IPS-11a (cell line): ENCODE measurements around the gene NDUFS7.
A peak's percentile ranks its signal among the peaks of the same experiment; 100 is the strongest.

Experiments
- H3K4me3 ChIP-seq: one replicate; pipeline ENCODE4 v1.5.1; 2013; ENCODE audit warnings: low read depth, low read length, control low read depth

The NDUFS7 gene

GRCh38 chr19:1364070-1364704 is 19.5 kb upstream of the NDUFS7 start:
- H3K4me3 ChIP-seq: no peak overlapping the region

DNA sequence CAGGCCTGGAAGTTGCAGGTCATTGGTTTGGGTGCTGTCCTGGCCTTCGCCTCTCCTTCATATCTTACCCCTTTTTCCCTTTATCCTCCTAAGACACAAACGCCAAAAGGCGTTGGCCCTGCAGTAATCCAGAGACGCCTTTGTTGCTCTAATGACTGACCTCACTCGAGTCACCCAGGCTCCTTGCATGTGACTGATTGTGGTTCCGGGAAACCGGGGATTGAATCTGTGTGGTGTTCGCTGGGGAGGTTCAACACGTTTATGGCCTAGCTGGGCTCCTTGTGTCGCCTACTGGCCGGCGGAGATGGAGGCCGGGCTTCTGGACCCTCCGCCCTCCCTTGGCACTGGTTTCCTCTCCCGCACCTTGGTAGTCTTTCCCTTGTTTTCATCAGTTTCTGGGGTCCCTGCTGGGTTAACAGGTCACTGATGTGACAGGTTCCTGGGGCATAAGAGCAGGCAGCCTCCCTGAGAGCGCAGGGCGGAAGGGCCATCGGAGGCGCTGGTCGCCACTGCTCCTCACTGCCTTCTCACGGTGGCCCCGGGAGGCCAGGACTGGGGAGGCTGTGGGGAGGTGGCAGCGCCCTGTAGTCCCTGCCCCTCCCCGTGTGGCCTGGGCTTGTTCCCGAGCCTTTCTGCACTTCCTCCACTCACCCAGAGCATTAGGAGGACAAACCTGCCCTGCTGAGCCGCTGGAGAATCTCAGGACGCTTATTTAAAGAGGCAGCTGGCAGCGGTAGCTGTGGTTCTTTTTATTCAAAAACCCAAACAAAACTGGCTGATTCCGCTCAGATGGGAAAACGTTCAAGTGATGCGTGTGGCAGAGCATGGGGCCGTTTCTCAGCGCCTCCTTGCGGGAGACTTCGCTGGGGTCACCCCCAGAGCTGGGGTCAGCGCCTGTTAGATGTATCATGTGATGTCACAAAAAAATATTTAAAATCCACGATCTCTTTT is 18.1 kb upstream of the NDUFS7 start:
- H3K4me3 ChIP-seq: no peak overlapping the region

DNA sequence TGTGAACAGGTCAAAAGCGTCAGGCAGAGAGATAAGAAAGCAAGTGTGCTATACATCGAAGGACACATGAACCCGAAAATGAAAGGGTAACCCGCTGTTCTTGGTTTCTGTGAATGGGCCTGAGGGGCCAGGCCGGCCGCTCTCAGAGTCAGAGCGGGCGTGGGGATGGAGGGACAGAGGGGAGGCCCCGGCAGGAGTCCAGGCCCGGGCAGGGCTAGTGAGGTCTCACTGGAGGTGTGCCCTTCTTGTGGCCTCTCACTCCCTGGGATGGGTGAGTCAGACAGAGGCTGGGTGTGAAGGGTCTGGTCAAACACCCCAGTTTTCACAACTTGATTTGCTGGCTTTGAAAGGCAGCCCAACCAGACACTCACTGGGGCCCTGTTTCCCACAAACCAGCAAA is 17.4 kb upstream of the NDUFS7 start:
- no peak overlapping the region for H3K4me3 ChIP-seq

DNA sequence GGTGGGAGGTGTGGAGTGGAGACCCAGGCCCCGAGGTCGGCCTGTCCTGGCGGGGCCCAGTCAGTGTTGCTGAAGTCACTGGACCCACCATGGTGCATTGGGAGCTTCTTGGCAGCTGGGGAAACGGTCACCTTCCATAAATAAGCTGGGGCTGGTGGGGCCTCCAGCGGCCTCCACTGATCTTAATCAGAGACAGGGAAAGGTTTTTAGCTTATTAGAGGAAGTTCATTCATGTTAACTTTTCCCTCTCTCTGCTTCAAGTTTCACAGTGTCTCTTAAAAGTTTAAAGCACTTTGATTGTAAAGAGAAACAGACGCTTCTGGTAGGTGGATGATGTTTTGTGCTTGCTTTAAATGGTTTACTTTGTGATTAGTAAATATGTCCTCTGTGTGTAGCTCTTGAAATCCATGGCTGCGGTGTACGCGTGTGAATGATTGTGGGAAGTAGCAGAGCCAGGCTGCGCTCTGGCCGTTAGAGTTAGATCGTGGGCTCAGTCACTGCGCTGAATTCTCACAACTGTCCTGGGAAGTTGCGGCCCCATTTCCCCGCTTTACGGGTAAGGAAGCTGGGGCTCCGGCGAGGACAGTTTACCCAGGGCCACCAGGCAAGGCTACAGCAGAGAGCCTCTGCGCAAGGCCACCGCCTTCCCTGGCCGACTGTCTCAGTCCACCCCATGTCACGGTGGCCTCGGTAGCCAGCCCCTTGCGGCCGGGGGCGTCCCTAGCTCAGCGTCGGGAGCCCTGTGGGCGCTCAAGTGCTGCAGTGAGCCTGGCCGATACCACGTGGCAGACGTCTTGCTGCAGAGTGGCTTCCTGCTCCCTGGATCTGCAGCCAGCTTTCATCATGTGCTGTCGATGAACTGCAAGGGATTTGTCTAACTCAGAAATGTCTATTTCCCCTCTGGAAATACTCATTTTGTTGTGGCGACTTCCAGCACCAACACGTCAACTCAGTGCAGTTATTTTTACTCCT is 16.5 kb upstream of the NDUFS7 start:
- H3K4me3 ChIP-seq: no peak overlapping the region

DNA sequence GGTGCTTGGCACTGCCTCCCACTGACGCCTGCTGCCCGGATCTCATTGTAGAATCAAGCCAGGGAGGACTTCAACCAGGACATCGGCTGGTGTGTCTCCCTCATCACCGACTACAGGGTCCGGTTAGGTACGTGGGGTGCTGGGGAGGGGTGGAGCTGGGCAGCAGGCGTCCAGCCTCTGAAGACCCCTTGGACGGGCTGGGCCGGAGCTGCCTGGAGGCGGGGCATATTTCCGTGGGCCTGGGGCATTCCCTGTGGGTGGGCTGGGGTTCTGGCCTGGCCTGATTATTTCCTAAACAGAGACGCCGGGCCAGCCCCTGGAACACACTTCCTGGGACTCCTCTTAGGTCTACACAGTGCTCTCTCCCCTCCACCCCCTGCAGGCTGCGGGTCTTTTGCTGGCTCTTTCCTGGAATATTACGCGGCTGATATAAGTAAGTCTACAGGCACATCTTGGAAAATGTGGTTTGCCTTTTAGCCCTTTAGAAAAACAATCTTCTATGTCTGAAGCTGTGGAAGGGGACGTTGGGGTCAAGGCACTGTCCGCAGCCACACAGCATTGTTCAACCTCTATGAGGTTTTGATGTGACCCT is 14.4 kb upstream of the NDUFS7 start:
- H3K4me3 ChIP-seq: no peak overlapping the region

DNA sequence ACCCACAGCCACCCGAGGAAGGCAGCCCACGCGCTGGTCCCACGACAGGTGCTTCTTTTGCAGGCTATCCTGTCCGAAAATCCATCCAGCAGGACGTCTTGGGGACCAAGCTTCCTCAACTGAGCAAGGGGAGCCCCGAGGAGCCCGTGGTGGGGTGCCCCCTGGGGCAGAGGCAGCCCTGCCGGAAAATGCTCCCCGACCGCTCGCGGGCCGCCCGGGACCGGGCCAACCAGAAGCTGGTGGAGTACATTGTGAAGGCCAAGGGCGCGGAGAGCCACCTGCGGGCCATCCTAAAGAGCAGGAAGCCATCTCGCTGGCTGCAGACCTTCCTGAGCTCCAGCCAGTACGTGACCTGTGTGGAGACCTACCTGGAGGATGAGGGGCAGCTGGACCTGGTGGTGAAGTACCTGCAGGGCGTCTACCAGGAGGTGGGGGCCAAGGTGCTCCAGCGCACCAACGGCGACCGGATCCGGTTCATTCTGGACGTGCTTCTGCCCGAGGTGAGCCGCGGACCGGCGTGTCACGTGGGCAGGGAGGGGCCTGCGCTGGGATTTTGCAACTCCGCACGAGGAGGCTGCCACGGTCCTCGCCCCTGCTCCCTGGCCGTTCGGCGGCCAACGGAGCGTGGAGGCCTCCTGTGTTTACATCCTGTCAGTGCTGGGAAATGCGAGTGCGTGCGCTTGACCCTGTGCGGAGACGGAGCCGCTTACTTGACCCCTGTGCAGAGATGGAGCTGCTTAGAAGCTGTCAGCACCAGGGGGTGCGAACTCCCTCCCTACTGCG is 12.9 kb upstream of the NDUFS7 start:
- no peak overlapping the region for H3K4me3 ChIP-seq

GRCh38 chr19:1373042-1373533 is 10.6 kb upstream of the NDUFS7 start:
- H3K4me3 ChIP-seq: no peak overlapping the region

DNA sequence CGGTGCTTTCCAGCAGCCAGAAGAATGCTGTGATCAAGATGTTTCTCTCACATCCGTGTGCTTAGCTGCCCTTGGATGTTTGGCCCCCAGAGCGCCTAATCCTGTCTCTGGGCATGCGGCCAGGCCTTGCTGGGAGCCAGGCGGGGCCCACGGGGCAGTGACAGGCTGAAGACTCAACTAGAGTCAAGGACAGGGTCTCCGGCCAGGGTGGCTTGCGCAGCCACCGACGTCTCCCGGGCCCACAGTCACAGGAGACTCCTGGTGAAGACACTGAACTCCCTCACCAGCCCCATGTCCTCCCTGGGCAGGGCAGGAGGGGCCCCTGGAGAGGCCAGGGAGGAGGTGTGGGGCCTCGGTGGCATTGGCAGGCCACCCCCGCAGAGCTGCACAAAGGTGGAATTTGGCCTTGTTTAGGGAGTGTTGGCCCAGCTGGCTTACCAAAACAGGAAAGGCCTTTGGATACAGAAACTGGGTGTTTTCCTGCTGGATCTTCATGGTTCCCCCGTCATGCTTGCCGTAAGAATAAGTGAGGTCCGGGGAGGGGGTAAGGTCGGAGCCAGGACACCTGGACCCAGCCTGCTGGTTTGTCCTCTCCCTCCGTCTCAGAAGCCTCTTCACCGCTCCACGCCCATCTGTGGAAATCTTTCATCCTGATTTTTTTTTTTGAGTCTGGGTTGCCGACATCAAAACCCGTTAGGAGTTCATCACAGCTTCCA is 10.0 kb upstream of the NDUFS7 start:
- H3K4me3 ChIP-seq: no peak overlapping the region

- H3K4me3 ChIP-seq: no peak overlapping the region
Observed at GRCh38 chr19:1374250-1374577, 9.5 kb upstream of the NDUFS7 start.

GRCh38 chr19:1376415-1376805 is 7.3 kb upstream of the NDUFS7 start:
- no peak overlapping the region for H3K4me3 ChIP-seq

DNA sequence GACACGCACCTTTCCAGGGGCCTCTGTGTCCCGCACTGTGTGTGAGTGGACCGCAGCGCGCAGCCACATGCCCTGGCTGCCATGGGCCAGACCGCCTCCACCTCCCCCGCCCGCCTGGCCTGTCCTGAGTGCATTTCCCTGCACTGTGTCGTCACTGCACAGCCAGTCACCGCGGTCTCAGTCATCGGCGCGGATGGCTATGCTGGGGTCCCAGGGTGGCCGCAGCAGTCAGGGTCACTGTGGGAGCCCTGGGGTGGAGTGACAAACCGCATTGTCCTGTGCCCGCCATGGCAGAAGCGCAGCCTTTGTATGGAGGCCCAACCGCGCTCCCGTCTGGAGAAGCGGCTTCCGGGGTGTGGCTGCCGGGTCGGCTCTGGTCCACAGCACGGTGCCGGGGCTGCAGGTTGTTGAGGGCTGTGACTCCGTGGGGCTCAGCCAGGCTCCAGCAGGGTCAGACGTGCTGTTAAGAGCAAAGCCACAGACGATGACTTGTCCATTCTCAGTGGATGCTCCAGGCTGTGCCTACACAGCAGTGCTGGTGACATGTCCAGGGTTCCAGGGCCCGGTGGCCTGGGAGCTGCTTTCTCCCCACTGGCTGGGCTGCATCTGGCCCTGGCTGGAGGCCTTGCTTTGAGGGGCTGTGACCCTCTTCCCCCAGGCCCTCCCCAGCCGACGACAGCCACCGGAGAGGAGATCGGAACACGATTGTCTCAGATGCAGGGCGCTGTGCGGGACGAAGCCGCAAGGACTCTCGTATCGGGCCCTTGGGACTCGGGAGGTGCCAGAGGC is 6.3 kb upstream of the NDUFS7 start:
- H3K4me3 ChIP-seq: no peak overlapping the region

DNA sequence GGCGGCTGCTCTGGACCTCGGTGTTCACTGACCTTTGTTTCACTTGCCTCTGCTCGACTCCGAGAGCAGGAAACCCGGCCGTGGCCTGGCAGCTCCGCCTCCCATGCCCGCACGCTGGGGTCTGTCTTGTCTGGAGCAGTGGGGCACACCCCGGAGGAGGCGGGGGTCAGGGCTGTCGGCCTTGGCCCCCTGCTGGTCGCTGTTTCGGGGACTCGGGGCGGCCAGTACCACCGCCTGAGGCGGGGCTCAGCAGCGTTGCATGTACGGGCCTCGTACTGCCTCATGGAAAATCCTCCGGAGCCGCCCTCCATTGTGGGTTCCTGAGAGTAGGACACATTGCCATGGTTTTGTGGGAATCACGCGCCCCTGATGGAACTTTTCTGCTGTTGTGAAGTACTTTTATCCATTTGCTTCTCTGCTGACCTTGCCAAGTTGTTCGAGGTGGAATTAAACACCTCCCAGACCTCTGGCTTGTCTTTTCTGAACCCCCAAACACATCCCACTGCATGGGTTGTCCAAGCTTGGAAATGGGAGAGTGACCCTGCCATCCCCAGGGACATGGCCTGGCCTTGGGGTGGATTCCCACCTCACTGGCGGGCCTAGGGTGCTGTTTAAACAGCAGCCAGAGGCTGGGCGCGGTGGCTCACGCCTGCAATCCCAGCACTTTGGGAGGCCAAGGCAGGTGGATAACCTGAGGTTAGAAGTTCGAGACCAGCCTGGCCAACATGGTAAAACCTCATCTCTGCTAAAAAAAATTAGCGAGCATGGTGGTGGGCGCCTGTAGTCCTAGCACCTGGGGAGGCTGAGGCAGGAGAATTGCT is 5.5 kb upstream of the NDUFS7 start:
- H3K4me3 ChIP-seq: no peak overlapping the region

- H3K4me3 ChIP-seq: no peak overlapping the region
Observed at GRCh38 chr19:1379126-1379905, 4.4 kb upstream of the NDUFS7 start.

- no peak overlapping the region for H3K4me3 ChIP-seq
Observed at GRCh38 chr19:1379961-1380489, 3.7 kb upstream of the NDUFS7 start.

DNA sequence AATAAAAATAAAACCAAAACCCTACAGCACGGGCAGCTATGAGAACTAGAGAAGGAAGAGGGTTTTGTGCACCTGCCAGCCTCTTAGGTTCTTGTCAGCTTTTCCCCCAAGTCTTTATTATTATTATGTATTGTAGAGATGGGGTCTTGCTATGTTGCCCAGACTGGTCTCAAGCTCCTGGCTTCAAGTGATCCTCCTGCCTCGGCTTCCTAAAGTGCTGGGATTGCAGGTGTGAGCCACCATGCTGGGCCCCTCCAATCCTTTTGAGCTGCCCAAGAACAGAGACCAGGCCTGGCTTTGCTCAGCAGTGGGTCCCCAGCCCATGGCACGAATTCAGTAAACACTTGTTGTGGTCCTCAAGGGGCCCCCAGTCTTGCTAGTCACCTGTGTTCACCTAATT is 1.5 kb upstream of the NDUFS7 start:
- H3K4me3 ChIP-seq: no peak overlapping the region

- H3K4me3 ChIP-seq: no peak overlapping the region
Observed at GRCh38 chr19:1383017-1383311, 743 bp upstream of the NDUFS7 start.

DNA sequence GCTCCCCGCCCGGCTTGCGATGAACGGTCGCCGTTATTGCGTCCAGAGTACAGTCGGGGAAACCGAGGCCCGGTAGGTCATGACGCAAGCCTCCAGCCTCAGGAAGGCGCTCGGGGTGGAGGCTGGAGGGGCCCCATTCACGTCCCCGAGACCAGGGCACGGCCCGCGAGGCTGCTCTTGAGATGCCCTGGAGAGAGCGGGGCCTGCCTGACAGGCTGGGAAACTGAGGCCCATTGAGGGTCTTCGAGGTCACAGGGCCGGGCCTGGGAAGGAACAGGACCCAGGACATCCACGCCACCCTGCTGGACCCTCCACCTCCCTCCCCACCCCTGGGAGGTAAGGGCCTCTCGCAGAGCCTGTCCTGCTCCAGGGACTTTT is 367 bp downstream of the NDUFS7 start:
- H3K4me3 ChIP-seq: peak overlapping the region; percentile 85
